ENCODE results near the gene LRG1.

- no peak for TF ChIP-seq CTCF (conservative IDR thresholded peaks at IDR 0.05 in 1 of 2, IDR thresholded peaks at IDR 0.05 in 1 of 2; ENCODE audit: extremely low read depth in 1 of 2, insufficient read depth in 1 of 2, low read depth in 1 of 2, low read length in 2 of 2)
- no peak for TF ChIP-seq EZH2 (IDR thresholded peaks at IDR 0.05; ENCODE audit: borderline replicate concordance, low read length)
Observed at GRCh38 chr19:4516939-4517300, 22.9 kb downstream of the LRG1 start.

Data from mammary epithelial cell (primary cell).